ENCODE measurements around the gene TBKBP1. TPM values are rescaled to one million over a fixed set of nuclear protein-coding genes. Genes with fewer than 3 reads are reported as not detected.

Gene TBKBP1
- total RNA-seq, 4 donors from 2014 or later: 2.4 to 14.7 (median 5.0) TPM

GRCh38 chr17:47687328-47687690 lies 6.7 kb upstream of the TBKBP1 start:
- no peak for TF ChIP-seq CTCF (IDR thresholded peaks at IDR 0.05; ENCODE audit: low read depth)

- TF ChIP-seq CTCF (IDR thresholded peaks at IDR 0.05; ENCODE audit: low read depth): no peak
These were observed 6.2 kb upstream of the TBKBP1 start for GRCh38 chr17:47687748-47688147.

GRCh38 chr17:47690121-47690520 lies 3.8 kb upstream of the TBKBP1 start:
- no peak for TF ChIP-seq CTCF (IDR thresholded peaks at IDR 0.05; ENCODE audit: low read depth)

GRCh38 chr17:47692137-47692894 lies 1.6 kb upstream of the TBKBP1 start:
- TF ChIP-seq CTCF (IDR thresholded peaks at IDR 0.05; ENCODE audit: low read depth): no peak

- no peak for TF ChIP-seq CTCF (IDR thresholded peaks at IDR 0.05; ENCODE audit: low read depth)
These were observed 848 bp upstream of the TBKBP1 start for GRCh38 chr17:47692895-47693730.

- no peak for TF ChIP-seq CTCF (IDR thresholded peaks at IDR 0.05; ENCODE audit: low read depth)
These were observed 844 bp downstream of the TBKBP1 start for GRCh38 chr17:47694581-47695428.

Data from subcutaneous adipose tissue (tissue), 4 donors.